CD4-positive, alpha-beta T cell (primary cell): ENCODE results near the gene CDK8. TPM values are rescaled to one million over a fixed set of nuclear protein-coding genes. Genes with fewer than 3 reads are reported as not detected.

ENCODE experiments used
- ATAC-seq: fragments of 200-7000 bp; cut with Tn5 transposase; one replicate; pipeline ENCODE4 v1.10.0; 2022; ENCODE audit warnings: mild to moderate bottlenecking; ENCODE audit not compliant: poor library complexity
- CTCF ChIA-PET: fragments of 350-600 bp; sonication (Branson Sonifier 250); formaldehyde crosslinking; loops from one replicate; lab custom pipeline; 2021; ENCODE audit warnings: antibody characterized with exemption, inconsistent platforms; lab: Charles Lee
- POLR2A ChIA-PET: fragments of 350-600 bp; sonication (Branson Sonifier 250); formaldehyde crosslinking; loops from one replicate; lab custom pipeline; 2021; ENCODE audit warnings: antibody characterized with exemption, inconsistent platforms; lab: Charles Lee
- DNase-seq, 14 experiments: peaks; one replicate each; pipeline ENCODE4 v3.0.0-alpha.2; 2013 to 2020; ENCODE audit warnings: mixed read lengths in 2 of 14
- H3K27ac ChIP-seq, 2 donors: one replicate each; pipeline versions ENCODE4 v1.5.1 to v1.7.0; 2013; ENCODE audit warnings: low read length in 2 of 2, low read depth in 1 of 2, mild to moderate bottlenecking in 1 of 2
- H3K27me3 ChIP-seq, 2 experiments: 1 replicate in 1 of 2; 2 replicates in 1 of 2; pipeline versions ENCODE4 v1.6.1 to v1.7.0; 2013; ENCODE audit warnings: low read length in 2 of 2, control low read depth in 1 of 2, mild to moderate bottlenecking in 1 of 2, moderate library complexity in 1 of 2; ENCODE audit not compliant: insufficient read depth in 2 of 2, control insufficient read depth in 1 of 2
- H3K36me3 ChIP-seq: one replicate; pipeline ENCODE4 v1.6.1; 2013; ENCODE audit warnings: low read length, control low read depth; ENCODE audit not compliant: insufficient read depth
- H3K4me1 ChIP-seq: one replicate; pipeline ENCODE4 v1.6.1; 2013; ENCODE audit warnings: low read length, control low read depth; ENCODE audit not compliant: insufficient read depth
- H3K4me3 ChIP-seq: one replicate; pipeline ENCODE4 v1.5.1; 2013; ENCODE audit warnings: mild to moderate bottlenecking, low read length, moderate library complexity
- H3K9me3 ChIP-seq, 2 experiments: 1 replicate in 1 of 2; 2 replicates in 1 of 2; pipeline versions ENCODE4 v1.6.1 to v1.7.0; 2013; ENCODE audit warnings: low read length in 2 of 2, mild to moderate bottlenecking in 2 of 2, control low read depth in 1 of 2, moderate library complexity in 1 of 2; ENCODE audit not compliant: control insufficient read depth in 1 of 2, insufficient read depth in 1 of 2
- H3K27ac Mint-ChIP-seq: one replicate; pipeline ENCODE4 v1.8.0; 2020; ENCODE audit warnings: mixed read lengths
- H3K27me3 Mint-ChIP-seq: one replicate; pipeline ENCODE4 v1.8.0; 2021; ENCODE audit warnings: mixed read lengths
- H3K36me3 Mint-ChIP-seq: one replicate; pipeline ENCODE4 v1.8.0; 2021; ENCODE audit warnings: low read depth, mixed read lengths
- H3K4me1 Mint-ChIP-seq: one replicate; pipeline ENCODE4 v1.8.0; 2021; ENCODE audit warnings: low read depth, mixed read lengths
- H3K4me3 Mint-ChIP-seq: one replicate; pipeline ENCODE4 v1.8.0; 2020; ENCODE audit warnings: mild to moderate bottlenecking, mixed read lengths
- H3K9me3 Mint-ChIP-seq: one replicate; pipeline ENCODE4 v1.8.0; 2020; ENCODE audit warnings: mixed read lengths
- intact Hi-C, 2 experiments: fragments of 100-400 bp; cut with DNase I in 1 of 2; cut with micrococcal nuclease in 1 of 2; formaldehyde crosslinking; loops; one replicate each; pipeline versions ENCODE4 v1.15.1 to v1.9.0; 2023 to 2025; cut with DNase I, micrococcal nuclease
- total RNA-seq, 174 experiments: library from RNA in 2 of 174; stranded (reverse) in 2 of 174; gene quantifications; one replicate each; pipeline ENCODE4 v1.2.3 and lab custom pipeline; 2021 to 2026
- TF ChIP-seq, protein P1 (sequence below): fragments of 200-600 bp; IDR thresholded peaks from one replicate; pipeline ENCODE4 v1.8.0; 2022; ENCODE audit warnings: antibody characterized with exemption, mild to moderate bottlenecking

Gene CDK8
- total RNA-seq, 2 experiments from 2014 or later: 6.0 to 6.7 TPM

- intact Hi-C loops: no loop called here
- no peaks in the 10 kb centered on the region for H3K9me3 ChIP-seq
Observed at GRCh38 chr13:26406791-26407190, 152.9 kb downstream of the CDK8 start.

GRCh38 chr13:26411206-26411605, 157.3 kb downstream of the CDK8 start:
- Histone ChIP-seq H3K9me3 (peaks cover 0 to 5% of the 10 kb centered on the region in 2 experiments), H3K36me3 (no peaks in the 10 kb centered on the region), H3K27ac (no peak overlapping the region), H3K4me1 (no peaks in the 10 kb centered on the region), H3K4me3 (no peak overlapping the region), H3K27me3 (no peaks in the 10 kb centered on the region)
- Mint-ChIP-seq H3K27ac (no peak overlapping the region), H3K36me3 (peaks cover 11% of the 10 kb centered on the region), H3K27me3 (no peaks in the 10 kb centered on the region), H3K9me3 (peaks cover 5% of the 10 kb centered on the region), H3K4me3 (no peak overlapping the region), H3K4me1 (no peaks in the 10 kb centered on the region)
- ChIA-PET CTCF (interaction anchor here (1.5 kb wide), 1 partner anchor 69 kb away, joined by 3 read pairs; no protein-coding TSS in a partner anchor), POLR2A (no interaction called here)
- DNase-seq (no peak), ATAC-seq (no peak)
- TF ChIP-seq, protein P1, sequence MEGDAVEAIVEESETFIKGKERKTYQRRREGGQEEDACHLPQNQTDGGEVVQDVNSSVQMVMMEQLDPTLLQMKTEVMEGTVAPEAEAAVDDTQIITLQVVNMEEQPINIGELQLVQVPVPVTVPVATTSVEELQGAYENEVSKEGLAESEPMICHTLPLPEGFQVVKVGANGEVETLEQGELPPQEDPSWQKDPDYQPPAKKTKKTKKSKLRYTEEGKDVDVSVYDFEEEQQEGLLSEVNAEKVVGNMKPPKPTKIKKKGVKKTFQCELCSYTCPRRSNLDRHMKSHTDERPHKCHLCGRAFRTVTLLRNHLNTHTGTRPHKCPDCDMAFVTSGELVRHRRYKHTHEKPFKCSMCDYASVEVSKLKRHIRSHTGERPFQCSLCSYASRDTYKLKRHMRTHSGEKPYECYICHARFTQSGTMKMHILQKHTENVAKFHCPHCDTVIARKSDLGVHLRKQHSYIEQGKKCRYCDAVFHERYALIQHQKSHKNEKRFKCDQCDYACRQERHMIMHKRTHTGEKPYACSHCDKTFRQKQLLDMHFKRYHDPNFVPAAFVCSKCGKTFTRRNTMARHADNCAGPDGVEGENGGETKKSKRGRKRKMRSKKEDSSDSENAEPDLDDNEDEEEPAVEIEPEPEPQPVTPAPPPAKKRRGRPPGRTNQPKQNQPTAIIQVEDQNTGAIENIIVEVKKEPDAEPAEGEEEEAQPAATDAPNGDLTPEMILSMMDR: no peak
- intact Hi-C loops: no loop called here

More at GRCh38 chr13:26406791-26407190, 152.9 kb downstream of the CDK8 start:
- Histone ChIP-seq H3K36me3 (peaks cover 13% of the 10 kb centered on the region), H3K4me1 (no peaks in the 10 kb centered on the region), H3K27me3 (no peaks in the 10 kb centered on the region), H3K27ac (no peak overlapping the region), H3K4me3 (no peak overlapping the region)
- no peaks in the 10 kb centered on the region for H3K4me1 Mint-ChIP-seq
- no peak for DNase-seq
- no peaks in the 10 kb centered on the region for H3K27me3 Mint-ChIP-seq
- H3K9me3 Mint-ChIP-seq: no peaks in the 10 kb centered on the region
- H3K27ac Mint-ChIP-seq: no peak overlapping the region
- POLR2A ChIA-PET: no interaction called here
- peaks cover 54% of the 10 kb centered on the region for H3K36me3 Mint-ChIP-seq
- H3K4me3 Mint-ChIP-seq: no peak overlapping the region
- TF ChIP-seq, protein P1: no peak
- ATAC-seq: no peak
- CTCF ChIA-PET: no interaction called here

GRCh38 chr13:26412263-26412662, 158.3 kb downstream of the CDK8 start:
- intact Hi-C loops: no loop called here
- Mint-ChIP-seq H3K27me3 (no peaks in the 10 kb centered on the region), H3K4me1 (no peaks in the 10 kb centered on the region), H3K4me3 (no peak overlapping the region), H3K9me3 (peaks cover 5% of the 10 kb centered on the region), H3K27ac (no peak overlapping the region), H3K36me3 (peaks cover under 1% of the 10 kb centered on the region)
- no peak overlapping the region for H3K27ac ChIP-seq
- no peak overlapping the region for H3K4me3 ChIP-seq
- ChIA-PET POLR2A (no interaction called here), CTCF (interaction anchor here (1.5 kb wide), 1 partner anchor 70 kb away, joined by 3 read pairs; no protein-coding TSS in a partner anchor)
- H3K36me3 ChIP-seq: no peaks in the 10 kb centered on the region
- peaks cover 0 to 5% of the 10 kb centered on the region in 2 experiments for H3K9me3 ChIP-seq
- ATAC-seq: no peak
- no peaks in the 10 kb centered on the region for H3K27me3 ChIP-seq
- H3K4me1 ChIP-seq: no peaks in the 10 kb centered on the region
- DNase-seq: no peak
- TF ChIP-seq, protein P1: no peak
